Left kidney (tissue), 1 donor: Measurements from ENCODE around the gene IFI6. TPM values are rescaled to one million over a fixed set of nuclear protein-coding genes. Genes with fewer than 3 reads are reported as not detected.

Source experiments
- polyA plus RNA-seq: library from polyadenylated mRNA; unstranded; fragments of 120-200 nt; gene quantifications from one replicate; pipeline ENCODE4 v1.2.1, GENCODE V29; 2013; ENCODE audit not compliant: insufficient read length

The IFI6 gene
- polyA plus RNA-seq, 1 donor, result 14.9 TPM

Other genes with a start within 250 kb of the IFI6 start
- 150 TPM for gene WASF2, start 182.0 kb downstream of the IFI6 start, polyA plus RNA-seq
- 43.2 TPM for gene AHDC1, start 68.0 kb downstream of the IFI6 start, polyA plus RNA-seq
- 1.2 TPM for gene FGR, start 37.0 kb downstream of the IFI6 start, polyA plus RNA-seq
- gene FAM76A, start 53.8 kb upstream of the IFI6 start, polyA plus RNA-seq, result 20.4 TPM
- gene STX12, start 101.0 kb upstream of the IFI6 start, polyA plus RNA-seq, result 54.7 TPM
- gene PPP1R8, start 158.6 kb upstream of the IFI6 start, polyA plus RNA-seq, result 55.5 TPM
- 2.3 TPM for gene THEMIS2, start 200.4 kb upstream of the IFI6 start, polyA plus RNA-seq
- 58.8 TPM for gene RPA2, start 242.4 kb upstream of the IFI6 start, polyA plus RNA-seq